ENCODE results near the gene PLEK2.
"Not testable (repeated sequence)": the region's sequence is repeated elsewhere in the genome, so short reads cannot be mapped to it uniquely, and the experiment has no call there.

The PLEK2 gene, protein sequence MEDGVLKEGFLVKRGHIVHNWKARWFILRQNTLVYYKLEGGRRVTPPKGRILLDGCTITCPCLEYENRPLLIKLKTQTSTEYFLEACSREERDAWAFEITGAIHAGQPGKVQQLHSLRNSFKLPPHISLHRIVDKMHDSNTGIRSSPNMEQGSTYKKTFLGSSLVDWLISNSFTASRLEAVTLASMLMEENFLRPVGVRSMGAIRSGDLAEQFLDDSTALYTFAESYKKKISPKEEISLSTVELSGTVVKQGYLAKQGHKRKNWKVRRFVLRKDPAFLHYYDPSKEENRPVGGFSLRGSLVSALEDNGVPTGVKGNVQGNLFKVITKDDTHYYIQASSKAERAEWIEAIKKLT

DNA sequence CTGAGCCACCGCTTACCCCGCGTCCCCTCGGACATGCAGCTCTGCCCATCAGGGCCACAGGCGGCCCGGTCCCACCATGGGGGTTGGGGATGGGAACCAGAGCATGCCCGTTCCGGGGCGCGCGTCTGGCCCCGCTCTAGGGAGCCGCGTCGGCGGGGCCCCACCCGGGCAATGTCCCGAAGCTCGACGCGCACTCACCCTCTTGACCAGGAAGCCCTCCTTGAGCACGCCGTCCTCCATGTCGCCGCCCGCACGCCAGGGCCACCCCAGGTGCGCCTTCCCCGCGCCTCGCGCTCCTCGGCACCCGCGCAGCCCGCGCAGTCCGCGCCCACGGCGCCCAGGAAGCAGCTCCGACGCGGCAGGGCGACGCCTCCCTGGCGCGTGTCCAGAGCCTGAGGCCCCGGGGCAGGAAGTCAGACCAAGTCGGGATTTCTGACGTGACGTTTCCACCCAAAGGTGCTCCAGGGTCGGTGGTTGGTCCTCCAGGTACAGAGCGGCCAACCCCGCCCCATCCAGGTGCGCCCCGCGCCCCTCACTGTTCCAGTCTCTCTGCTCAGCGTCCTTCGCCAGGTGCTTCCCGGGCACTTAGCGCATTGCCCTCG is at the start of gene PLEK2:
Gene PLEK2, minus strand, starts transcription at position 346 of the 602 bp plus-strand sequence. Its CDS starts 106 bp downstream, at position 240.
- in situ Hi-C loops (cut with MboI; ENCODE audit: low sequenced_read_pairs): no loop called here

DNA sequence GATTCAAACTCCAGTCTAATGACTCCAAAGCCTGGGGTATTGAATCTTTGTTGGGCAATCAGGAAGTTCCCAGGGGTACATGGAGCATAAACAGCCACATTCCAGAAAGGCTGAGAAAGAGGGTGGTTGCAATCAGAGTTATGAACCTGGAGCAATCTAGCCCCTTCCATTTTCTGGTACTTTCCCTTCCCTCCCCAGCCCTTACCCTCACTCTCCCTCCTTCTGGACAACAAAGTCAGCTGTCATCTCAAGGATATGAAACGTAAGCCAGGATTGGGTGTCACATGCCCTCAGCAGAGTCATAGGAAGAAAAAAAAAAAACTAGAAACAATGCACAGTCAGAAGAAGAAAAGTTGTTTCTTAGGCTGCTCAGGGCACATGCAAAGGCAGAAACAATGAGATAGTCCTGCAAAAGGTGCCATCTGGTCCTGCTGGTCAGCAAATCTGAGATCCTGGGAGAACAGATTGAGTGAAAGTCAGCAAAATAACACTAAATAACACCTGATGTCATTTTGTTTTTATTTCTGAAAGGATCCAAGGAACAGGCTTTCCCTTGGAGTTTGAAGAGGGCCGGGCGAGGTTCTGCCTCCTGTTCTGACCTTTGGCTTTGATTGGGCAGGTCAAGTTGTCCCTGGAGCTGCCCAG is 49.5 kb upstream of the PLEK2 start:
- in situ Hi-C loops (cut with MboI; ENCODE audit: low sequenced_read_pairs): no loop called here

DNA sequence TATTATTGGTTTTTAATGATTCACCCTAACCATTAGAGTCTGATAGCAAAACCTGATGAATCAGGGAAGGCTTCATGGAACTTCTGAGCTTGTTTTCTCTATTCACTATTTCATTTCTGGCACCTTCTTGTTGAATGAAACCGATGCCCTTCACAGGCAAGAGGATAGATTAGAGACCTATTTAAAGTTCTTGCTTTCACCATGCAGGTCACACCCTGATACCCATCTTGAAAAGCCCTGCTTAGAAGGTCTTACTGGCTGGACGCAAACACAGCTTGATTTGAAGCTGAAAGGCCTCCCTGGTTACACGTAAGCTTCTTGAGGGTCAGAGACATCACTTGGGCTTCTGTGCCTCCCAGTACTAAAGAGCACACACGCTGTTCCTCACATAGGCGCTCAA is 47.4 kb upstream of the PLEK2 start:
- in situ Hi-C loops (cut with MboI; ENCODE audit: low sequenced_read_pairs): no loop called here

DNA sequence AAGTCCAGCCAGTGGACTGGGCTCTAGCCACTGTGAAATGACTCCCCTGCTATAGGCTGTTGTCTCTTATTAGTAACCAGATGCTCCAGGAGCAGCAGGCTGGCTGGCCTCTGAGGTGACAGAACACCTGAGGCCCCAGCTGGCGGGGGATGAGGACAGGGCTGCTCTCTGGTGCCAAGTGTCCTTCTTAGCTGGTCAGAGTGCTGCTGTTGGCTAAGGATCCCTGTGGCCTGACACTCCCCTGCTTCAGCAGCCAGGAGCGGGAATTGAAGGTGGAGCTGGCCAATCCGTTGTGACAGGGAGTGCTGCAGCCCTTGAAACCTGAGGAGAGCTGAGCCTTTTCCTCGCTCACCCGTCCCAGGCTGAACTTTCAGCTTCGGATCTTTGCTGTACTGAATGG is 45.8 kb upstream of the PLEK2 start:
- in situ Hi-C loops (cut with MboI; ENCODE audit: low sequenced_read_pairs): no loop called here

DNA sequence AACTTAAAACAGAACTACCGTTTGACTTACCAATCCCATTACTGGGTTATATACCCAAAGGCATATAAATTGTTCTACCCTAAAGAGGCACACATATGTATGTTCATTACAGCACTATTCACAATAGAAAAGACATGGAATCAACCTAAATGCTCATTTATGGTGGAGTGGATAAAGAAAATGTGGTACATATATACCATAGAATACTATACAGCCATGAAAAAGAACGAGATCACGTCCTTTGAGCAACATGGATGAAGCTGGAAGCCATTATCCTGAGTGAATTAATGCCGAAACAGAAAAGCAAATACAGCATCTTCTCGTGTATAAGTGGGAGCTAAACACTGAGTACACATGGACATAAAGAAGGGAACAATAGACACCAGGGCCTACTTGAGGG is 44.8 kb upstream of the PLEK2 start:
- in situ Hi-C loops (cut with MboI; ENCODE audit: low sequenced_read_pairs): no loop called here

DNA sequence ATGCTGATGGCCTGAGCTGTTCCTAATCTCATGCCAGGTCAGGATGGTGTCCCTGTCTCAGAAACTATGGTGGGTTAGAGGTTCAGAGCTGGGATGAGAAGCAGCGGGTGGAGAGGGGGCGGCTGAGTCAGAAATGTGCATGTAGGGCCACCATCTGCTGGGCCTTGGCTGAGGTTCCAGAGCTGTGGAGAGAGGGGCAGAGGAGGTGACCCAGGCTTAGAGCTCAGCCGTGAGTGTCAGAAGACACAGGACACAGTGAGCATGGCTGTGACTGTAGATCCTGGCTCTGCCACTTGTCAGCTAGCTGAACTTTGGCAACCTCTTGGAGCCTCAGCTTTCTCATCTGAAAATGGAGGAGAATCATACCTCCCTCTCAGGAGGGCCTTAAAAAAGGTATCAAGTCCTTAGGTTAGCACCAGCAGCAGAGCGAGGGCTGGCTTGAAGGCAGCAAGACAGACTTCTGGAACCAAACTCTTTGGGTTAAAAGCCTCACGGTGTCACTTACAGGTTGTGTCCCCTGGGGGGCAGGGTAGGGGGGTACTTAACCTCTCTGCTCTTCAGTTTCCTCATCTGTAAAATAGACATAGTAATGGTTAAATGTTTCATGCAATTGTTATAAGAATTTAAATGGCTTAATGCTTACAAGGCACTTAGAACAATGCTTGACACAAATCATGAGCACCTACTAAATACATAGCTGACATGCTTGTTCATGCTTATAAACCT is 41.8 kb upstream of the PLEK2 start:
- in situ Hi-C loops (cut with MboI; ENCODE audit: low sequenced_read_pairs): no loop called here

DNA sequence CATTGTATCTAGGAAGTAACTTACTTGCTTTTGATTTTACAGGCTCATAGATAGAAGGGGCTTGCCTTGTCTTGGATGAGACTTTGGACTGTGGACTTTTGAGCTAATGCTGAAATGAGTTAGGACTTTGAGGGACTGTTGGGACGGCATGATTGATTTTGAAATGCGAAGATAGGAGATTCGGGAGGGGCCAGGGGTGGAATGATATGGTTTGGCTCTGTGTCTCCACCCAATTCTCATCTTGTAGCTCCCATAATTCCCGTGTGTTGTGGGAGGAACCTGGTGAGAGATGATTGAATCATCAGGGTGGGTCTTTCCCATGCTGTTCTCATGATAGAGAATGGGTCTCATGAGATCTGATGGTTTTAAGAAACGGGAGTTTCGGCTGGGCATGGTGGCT is 39.7 kb upstream of the PLEK2 start:
- in situ Hi-C loops (cut with MboI; ENCODE audit: low sequenced_read_pairs): not testable (repeated sequence)

DNA sequence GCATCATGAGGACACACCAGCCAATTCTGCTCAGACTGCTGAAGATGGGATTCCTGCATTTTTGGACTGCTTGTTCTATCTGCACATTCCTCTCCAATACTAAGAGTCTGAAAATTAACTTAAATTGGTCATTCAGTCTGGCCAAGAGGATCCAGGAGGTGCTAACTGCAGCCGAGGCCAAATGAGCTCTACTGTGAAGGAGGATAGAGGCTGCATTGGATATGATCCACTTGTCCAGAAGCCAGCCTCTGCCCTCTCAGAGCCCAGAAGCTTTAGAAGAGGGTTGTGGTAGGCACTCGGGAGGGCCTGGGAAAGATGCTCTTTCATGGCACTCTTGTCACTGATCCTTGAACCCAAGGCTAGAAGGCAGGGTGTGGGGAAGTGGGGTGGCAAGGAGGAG is 37.1 kb upstream of the PLEK2 start:
- in situ Hi-C loops (cut with MboI; ENCODE audit: low sequenced_read_pairs): no loop called here

DNA sequence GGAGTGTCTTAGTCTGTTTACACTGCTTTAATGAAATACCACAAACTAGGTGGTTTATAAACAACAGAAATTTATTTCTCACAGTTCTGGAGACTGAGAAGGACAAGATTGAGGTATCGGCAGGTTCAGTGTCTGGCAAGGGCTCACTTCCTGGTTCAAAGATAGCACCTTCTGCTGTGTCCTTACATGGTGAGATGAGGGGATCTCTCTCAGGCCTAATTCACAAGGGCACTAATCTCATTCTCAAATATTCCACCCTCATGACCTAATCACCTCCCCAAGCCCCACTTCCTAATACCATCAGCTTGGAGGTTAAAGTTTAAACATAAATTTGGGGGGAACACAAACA is 35.0 kb upstream of the PLEK2 start:
- in situ Hi-C loops (cut with MboI; ENCODE audit: low sequenced_read_pairs): no loop called here

DNA sequence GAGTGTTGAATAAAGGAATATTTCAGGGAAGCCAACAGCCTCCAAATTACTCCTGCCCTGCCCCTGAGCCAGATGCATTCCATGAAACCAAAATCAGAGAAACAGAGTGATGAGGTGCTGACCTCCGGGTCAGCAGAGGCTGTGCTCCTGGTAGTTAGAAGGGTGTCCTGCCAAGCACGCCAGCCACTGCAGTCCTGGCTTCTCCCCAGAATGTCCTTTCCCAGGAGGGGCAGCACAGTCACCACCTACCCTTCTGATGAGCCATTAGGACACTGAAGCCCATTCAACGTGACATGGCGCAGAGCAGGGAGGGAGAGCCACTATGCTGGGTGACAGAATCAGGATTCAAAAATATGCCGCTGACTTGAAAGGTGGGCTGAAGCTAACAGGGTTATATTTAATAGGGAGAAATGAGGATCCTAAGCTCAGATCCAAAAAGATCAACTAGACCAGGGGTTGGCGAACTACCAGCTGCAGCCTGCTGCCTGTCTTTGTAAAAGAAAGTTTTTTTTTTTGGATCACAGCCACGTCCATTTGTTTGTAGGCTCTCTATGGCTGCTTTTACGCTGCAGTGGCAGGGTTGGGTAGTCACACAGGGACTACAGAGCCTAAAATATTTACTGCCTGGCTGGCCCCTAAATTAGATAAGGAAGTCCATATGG is 34.5 kb upstream of the PLEK2 start:
- in situ Hi-C loops (cut with MboI; ENCODE audit: low sequenced_read_pairs): no loop called here

DNA sequence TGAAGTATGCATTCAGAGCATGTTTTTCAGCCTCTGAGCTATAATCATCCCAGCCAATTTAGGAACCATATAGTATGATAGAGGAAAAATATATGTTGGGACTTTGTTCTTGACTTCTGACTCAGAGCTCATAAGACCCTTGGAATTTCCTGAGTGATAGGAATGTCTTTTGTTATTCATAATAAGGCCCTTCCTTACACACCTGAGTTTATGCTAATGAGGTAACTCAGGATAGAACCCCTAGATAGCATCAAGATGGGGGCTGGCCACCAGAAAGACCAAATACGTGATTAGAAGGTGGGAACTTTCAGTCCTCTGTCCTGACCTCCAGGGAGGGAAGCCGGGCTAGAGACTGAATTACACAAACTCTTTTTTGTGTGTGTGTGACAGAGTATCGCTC is 32.4 kb upstream of the PLEK2 start:
- in situ Hi-C loops (cut with MboI; ENCODE audit: low sequenced_read_pairs): no loop called here

DNA sequence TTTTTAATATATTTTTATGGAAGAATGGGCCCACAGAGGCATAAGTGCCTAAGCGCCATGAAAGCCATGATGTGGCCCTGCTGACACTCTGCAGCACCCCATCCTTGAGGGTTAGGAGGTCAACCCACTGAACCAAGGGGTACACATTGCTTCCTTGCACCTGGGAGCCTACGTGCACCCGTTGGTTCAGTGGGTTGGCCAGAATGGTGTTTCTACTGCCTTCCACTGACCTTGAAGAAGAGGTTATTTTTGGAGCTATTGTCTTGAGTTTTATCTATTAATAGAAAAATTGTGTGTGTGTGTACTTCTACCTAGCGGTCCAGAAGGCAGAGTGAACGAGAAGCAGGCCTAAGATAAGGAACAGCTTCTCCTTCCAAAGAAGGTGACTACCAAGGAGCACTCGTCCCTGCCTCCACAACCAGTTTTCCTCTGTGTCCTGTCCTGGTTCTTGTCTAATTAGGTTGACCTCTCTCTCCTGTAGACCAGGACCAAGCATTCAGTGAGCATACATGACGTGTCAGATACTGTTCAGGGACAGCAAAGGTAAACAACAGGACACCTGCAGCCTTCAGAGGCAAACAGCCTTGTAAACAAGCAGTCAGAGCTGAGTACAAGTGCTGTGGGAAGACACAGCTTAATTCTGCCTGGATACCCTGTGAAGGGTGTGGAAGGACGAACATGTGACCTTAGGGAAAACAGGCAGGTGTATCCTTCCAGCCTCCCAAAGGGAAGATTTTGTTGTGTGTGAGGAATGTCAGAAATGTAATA is 30.4 kb upstream of the PLEK2 start:
- in situ Hi-C loops (cut with MboI; ENCODE audit: low sequenced_read_pairs): no loop called here

DNA sequence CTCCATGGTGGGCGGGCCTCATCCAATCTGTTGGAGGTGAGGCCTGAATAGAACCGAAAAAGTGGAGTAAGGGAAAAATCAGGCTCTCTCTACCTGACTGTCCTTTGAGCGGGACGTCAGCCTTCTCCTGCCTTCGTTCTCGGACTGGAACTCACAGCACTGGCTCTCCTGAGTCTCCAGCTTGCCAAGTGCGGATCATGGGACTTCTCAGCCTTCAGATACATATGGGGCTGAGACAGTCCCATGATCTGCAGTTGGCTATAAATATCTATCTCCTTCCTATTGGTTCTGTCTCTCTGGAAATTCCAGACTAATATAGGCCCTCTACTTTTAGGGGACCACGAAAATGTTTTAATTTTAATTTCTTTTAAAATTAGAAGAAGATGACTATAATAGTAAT is 29.7 kb upstream of the PLEK2 start:
- in situ Hi-C loops (cut with MboI; ENCODE audit: low sequenced_read_pairs): no loop called here

DNA sequence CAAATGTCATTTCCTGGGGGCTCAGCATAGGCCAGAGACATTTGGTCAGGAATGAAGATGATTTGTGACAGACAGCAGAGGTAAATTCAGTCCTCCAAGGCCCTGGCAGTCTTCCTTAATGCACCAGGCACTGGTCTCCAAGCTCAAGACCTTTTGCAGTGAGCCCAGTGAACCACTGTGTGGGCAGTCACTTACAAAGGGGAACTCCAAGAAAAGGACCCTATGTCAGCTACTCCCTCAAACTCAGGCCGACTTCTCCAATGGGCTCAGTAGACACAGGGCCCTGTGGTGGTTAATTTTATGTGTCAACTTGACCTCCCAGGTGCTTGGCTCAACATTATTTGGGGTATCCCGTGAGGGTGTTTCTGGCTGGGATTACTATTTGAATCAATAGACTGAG is 29.3 kb upstream of the PLEK2 start:
- in situ Hi-C loops (cut with MboI; ENCODE audit: low sequenced_read_pairs): no loop called here

DNA sequence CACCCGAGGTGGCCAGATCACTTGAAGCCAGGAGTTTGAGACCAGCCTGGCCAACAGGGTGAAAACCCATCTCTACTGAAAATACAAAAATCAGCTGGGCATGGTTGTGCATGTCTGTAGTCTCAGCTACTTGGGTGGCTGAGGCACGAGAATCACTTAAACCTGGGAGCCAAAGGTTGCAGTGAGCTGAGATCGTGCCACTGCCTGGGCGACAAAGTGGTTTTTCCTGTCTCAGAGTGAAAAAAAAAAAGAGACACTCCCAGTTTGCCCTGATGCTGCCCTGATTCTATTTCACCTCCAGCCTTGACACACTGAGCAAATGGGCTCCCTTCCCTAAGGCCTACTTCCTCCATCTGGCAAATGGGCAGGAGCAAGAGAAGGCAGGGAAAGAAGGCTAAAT is 28.5 kb upstream of the PLEK2 start:
- in situ Hi-C loops (cut with MboI; ENCODE audit: low sequenced_read_pairs): no loop called here

DNA sequence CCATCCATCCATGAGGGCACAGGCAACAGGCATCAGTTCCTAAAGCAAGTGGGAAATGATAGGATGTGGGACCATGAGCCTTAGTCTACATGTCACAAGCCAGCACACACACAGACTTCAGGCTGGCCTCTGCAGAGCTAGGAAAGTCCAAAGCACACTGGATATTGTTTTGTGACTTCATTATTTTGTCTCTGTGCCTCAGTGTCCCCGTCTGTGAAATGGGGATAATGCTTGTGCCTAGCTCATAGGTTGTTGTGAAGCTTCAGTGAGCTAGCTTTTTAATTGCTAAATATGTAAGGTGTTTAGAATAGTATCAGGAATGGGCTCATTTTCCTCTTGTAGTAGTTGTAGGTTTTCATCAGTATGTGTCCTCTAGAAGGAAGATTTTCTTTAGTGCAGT is 27.0 kb upstream of the PLEK2 start:
- in situ Hi-C loops (cut with MboI; ENCODE audit: low sequenced_read_pairs): no loop called here

DNA sequence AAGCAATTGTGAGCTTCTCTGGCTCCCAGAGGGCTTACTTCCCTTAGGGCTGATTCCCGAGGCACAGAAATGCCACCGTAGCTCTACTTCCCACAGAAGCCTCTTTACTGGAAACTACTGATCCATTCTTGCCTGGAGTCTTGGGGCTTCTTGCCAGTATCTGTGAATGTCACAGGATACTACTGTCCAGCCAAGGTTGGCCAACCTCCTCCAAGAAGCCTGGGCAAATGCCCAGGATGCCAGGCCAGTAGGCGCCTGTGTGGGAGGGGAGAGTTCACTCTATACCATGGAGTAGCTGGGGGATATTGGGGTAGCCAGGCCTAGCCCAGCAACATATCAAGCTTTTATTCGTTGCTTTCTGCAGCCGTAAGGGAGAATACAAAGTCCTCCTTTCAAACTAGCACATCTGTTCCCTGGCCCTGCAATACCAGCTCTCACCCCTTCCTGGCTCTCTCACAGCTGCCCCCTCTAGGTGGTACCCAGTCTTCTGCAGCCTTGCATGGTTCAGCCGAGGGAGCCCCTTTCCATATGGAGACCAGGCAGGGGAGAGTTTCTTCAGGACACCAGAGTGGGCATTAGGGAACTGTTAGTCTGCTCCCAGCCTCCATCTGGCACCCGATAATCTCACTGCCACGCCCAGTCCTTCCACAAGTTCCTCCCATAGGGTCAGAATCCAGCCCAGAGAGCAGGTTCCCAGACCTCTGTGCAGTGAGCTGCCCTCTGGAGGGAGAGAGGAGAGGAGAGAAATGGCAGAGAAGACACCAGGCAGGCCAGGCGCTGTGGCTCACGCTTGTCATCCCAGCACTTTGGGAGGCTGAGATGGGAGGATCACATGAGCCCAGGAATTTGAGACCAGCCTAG is 24.3 kb upstream of the PLEK2 start:
- in situ Hi-C loops (cut with MboI; ENCODE audit: low sequenced_read_pairs): no loop called here

DNA sequence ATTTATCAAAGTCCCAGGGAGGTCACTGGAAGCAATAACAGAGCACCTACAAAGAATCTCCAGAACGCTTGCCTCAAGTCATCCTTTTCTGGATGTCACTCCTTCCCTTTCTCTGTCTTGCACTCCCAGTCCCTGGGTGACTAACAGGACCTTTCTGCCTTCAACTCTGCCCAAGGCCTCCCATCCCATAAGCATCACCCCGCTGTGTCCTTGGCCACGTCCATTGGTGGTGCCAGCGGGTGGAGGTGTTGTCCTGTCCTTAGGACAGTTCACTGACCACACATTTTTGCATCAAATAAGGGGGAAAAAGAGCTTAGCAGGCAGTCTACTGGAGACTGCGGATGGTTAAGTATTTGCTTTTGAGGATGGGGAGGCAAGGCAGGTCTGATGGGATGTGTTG is 23.6 kb upstream of the PLEK2 start:
- in situ Hi-C loops (cut with MboI; ENCODE audit: low sequenced_read_pairs): no loop called here

DNA sequence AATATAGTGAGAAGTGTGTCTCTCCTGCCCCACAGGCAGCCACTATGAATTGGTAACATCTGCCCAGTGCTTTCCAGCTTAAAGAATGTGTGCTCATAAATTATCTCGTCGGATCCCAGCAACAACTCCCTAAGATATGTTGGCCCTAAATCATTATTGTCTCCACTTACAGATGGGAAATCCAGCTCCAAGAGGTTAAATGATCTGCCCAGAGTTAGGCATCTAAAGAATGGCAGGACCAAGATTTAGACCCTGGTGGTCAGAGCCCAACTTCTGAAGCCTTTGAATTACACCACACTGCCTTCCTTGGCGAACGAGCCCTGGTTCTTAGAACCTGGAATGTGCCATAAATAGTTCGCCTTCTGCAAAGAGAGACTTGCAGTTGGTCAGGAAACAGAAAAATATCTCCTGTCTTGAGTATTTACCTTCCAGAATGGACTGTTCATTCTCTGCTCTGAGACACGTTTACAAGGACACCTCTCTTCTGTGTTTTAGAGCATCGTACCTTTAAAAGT is 20.1 kb upstream of the PLEK2 start:
- in situ Hi-C loops (cut with MboI; ENCODE audit: low sequenced_read_pairs): no loop called here

Measured in HL-60/S4 (cell line).